ENCODE measurements around the gene FLAD1.

FLAD1 gene

GRCh38 chr1:155019377-155020245, 36.5 kb downstream of the FLAD1 start:
- no peak for TF ChIP-seq CTCF (IDR thresholded peaks at IDR 0.05; ENCODE audit: control extremely low read depth, extremely low read depth, low read depth, missing control alignments)
- DNase-seq (ENCODE audit: extremely low spot score): no peak
- CTCF ChIA-PET: interaction anchor here (0.7 to 13.5 kb wide), 18 partner anchors 10 to 473 kb away, joined by 3 to 175 read pairs (median 4); partner anchors contain the start of genes ADAM15, LENEP and ZBTB7B
- POLR2A ChIA-PET: no interaction called here

GRCh38 chr1:155022136-155022926, 39.2 kb downstream of the FLAD1 start:
- ChIA-PET CTCF (interaction anchor here (1.0 to 13.5 kb wide), 9 partner anchors 9 to 70 kb away, joined by 3 to 175 read pairs (median 4); partner anchors contain the start of genes ADAM15, LENEP, PYGO2 and ZBTB7B), POLR2A (no interaction called here)
- TF ChIP-seq CTCF (IDR thresholded peaks at IDR 0.05; ENCODE audit: control extremely low read depth, extremely low read depth, low read depth, missing control alignments): no peak
- no peak for DNase-seq (ENCODE audit: extremely low spot score)

- ChIA-PET CTCF (interaction anchor here (1.3 to 13.5 kb wide), 8 partner anchors 8 to 69 kb away, joined by 3 to 175 read pairs (median 5); partner anchors contain the start of genes ADAM15, LENEP and ZBTB7B), POLR2A (no interaction called here)
- DNase-seq (ENCODE audit: extremely low spot score): no peak
- TF ChIP-seq CTCF (IDR thresholded peaks at IDR 0.05; ENCODE audit: control extremely low read depth, extremely low read depth, low read depth, missing control alignments): no peak
These were observed 39.7 kb downstream of the FLAD1 start for GRCh38 chr1:155022927-155023236.

- ChIA-PET POLR2A (interaction anchor here (0.6 kb wide), 1 partner anchor 533 kb away, joined by 3 read pairs; no protein-coding TSS in a partner anchor), CTCF (interaction anchor here (1.6 to 3.3 kb wide), 5 partner anchors 8 to 61 kb away, joined by 3 to 15 read pairs (median 5); partner anchors contain the start of gene ADAM15)
- TF ChIP-seq CTCF (IDR thresholded peaks at IDR 0.05; ENCODE audit: control extremely low read depth, extremely low read depth, low read depth, missing control alignments): no peak
- no peak for DNase-seq (ENCODE audit: extremely low spot score)
These were observed 40.5 kb downstream of the FLAD1 start for GRCh38 chr1:155023627-155024026.

GRCh38 chr1:155024315-155024714, 41.2 kb downstream of the FLAD1 start:
- ChIA-PET POLR2A (interaction anchor here (0.5 to 0.6 kb wide), 2 partner anchors 40 to 534 kb away, joined by 3 read pairs; no protein-coding TSS in a partner anchor), CTCF (interaction anchor here (1.8 to 2.2 kb wide), 2 partner anchors 9 to 61 kb away, joined by 4 to 5 read pairs; no protein-coding TSS in a partner anchor)
- DNase-seq (ENCODE audit: extremely low spot score): no peak
- no peak for TF ChIP-seq CTCF (IDR thresholded peaks at IDR 0.05; ENCODE audit: control extremely low read depth, extremely low read depth, low read depth, missing control alignments)

- no peak for TF ChIP-seq CTCF (IDR thresholded peaks at IDR 0.05; ENCODE audit: control extremely low read depth, extremely low read depth, low read depth, missing control alignments)
- ChIA-PET CTCF (interaction anchor here (1.0 to 2.9 kb wide), 6 partner anchors 8 to 60 kb away, joined by 3 to 10 read pairs (median 4); partner anchors contain the start of gene ADAM15), POLR2A (interaction anchor here (0.7 kb wide), 1 partner anchor 156 kb away, joined by 3 read pairs; the partner anchor contains the start of gene KCNN3)
- no peak for DNase-seq (ENCODE audit: extremely low spot score)
These were observed 43.0 kb downstream of the FLAD1 start for GRCh38 chr1:155026154-155026553.
